Activated CD4-positive, alpha-beta T cell treated with anti-CD3 and anti-CD28 coated beads, Interleukin-2, amount 10 ng/mL, durations not matched to agents 24 days and 14 days (primary cell): ENCODE results near the gene INCENP. TPM values are rescaled to one million over a fixed set of nuclear protein-coding genes. Genes with fewer than 3 reads are reported as not detected.
"Not testable (repeated sequence)": the region's sequence is repeated elsewhere in the genome, so short reads cannot be mapped to it uniquely, and the experiment has no call there.

ENCODE experiments used
- DNase-seq: peaks from one replicate; pipeline ENCODE4 v3.0.0; 2022
- H3K27ac Mint-ChIP-seq: one replicate; pipeline ENCODE4 v1.8.0; 2022; ENCODE audit warnings: mild to moderate bottlenecking, mixed read lengths
- H3K27me3 Mint-ChIP-seq: one replicate; pipeline ENCODE4 v1.8.0; 2022; ENCODE audit warnings: mixed read lengths
- H3K36me3 Mint-ChIP-seq: one replicate; pipeline ENCODE4 v1.8.0; 2022; ENCODE audit warnings: low read depth, mild to moderate bottlenecking, mixed read lengths
- H3K4me1 Mint-ChIP-seq: one replicate; pipeline ENCODE4 v1.8.0; 2021; ENCODE audit warnings: mixed read lengths
- H3K4me3 Mint-ChIP-seq: one replicate; pipeline ENCODE4 v1.8.0; 2022; ENCODE audit warnings: mild to moderate bottlenecking, moderate library complexity, mixed read lengths
- H3K9me3 Mint-ChIP-seq: one replicate; pipeline ENCODE4 v1.8.0; 2021; ENCODE audit warnings: mixed read lengths
- intact Hi-C: fragments of 100-400 bp; cut with micrococcal nuclease; formaldehyde crosslinking; loops from one replicate; pipeline ENCODE4 v1.15.1; 2023
- total RNA-seq: library from RNA; stranded (reverse); gene quantifications from 2 replicates; pipeline ENCODE4 v1.2.3, GENCODE V29; 2022

The INCENP gene
- total RNA-seq, 1 donor from 2014 or later: 102 TPM

DNA sequence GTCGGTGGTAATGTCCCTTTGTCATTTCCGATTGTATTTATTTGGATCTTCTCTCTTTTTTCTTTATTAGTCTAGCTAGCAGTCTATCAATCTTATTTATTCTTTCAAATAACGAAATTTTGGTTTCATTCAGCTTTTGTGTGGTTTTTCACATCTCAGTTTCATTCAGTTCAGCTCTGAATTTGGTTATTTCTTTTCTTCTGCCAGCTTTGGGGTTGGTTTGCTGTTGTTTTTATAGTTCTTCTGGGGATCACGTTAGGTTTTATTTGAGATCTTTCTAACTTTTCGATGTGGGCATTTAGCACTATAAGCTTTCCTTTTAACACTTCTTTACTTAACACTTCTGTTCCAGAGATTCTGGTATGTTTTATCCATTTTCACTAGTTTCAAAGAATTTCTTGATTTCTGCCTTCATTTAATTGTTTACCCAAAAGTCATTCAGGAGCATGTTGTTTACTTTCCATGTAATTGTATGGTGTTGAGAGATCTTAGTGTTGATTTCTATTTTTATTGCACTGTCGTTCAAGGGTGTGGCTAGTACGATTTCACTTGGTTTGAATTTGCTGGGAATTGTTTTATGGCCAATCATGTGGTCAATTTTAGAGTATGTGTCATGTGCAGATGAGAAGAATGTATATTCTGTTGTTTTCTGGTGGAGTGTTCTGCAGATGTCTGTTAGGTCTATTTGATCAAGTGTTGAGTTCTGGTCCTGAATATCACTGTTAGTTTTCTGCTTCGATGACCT lies 58.5 kb downstream of the INCENP start:
- H3K27ac Mint-ChIP-seq: no peak overlapping the region
- intact Hi-C loops: no loop called here
- H3K27me3 Mint-ChIP-seq: peaks cover 16% of the 10 kb centered on the region
- H3K4me1 Mint-ChIP-seq: no peaks in the 10 kb centered on the region
- no peaks in the 10 kb centered on the region for H3K9me3 Mint-ChIP-seq
- DNase-seq: no peak
- H3K4me3 Mint-ChIP-seq: no peak overlapping the region
- no peaks in the 10 kb centered on the region for H3K36me3 Mint-ChIP-seq

DNA sequence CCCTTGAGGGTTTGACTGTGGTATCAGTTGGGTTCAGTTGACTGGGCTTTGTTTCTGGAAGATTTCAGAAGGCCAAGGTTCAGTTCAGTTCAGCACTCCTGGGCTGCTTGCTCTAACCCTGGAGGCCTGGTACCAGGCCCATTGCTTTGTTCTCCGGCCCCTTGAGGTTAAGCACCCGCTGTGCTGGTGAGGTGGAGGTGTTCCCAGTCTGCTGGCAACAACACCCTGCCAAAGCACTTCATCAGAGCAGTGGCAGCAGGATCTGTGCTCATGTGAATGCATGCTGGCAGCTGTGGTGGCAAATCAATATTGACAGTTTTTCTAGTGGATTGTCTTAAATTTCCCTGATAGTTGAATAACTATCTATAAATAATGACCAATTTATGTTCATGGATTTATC lies 62.4 kb downstream of the INCENP start:
- no peaks in the 10 kb centered on the region for H3K36me3 Mint-ChIP-seq
- no peaks in the 10 kb centered on the region for H3K9me3 Mint-ChIP-seq
- no peaks in the 10 kb centered on the region for H3K4me1 Mint-ChIP-seq
- intact Hi-C loops: no loop called here
- peaks cover 17% of the 10 kb centered on the region for H3K27me3 Mint-ChIP-seq
- H3K4me3 Mint-ChIP-seq: no peak overlapping the region
- no peak for DNase-seq
- no peak overlapping the region for H3K27ac Mint-ChIP-seq

DNA sequence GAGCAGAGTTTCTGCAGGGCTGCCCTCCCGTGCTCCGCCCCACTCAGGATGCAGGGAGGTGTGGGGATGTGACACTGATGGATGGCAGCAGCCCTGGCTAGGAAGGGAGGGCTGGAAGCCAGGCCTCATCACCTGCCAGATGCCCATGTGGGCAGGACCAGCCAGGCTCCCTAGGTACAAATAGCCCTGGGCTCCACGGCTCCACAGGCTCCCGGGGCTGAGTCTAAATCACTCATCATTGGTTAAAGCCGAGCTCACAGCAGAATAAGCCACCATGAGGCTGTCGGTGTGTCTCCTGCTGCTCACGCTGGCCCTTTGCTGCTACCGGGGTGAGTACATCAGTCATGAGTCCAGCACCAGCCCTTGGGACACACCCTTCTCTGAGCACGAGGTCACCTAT lies 66.2 kb downstream of the INCENP start, which contains the start of gene SCGB1D1:
Gene SCGB1D1, plus strand, starts transcription at position 206 of the 400 bp plus-strand sequence. Its CDS starts 69 bp downstream, at position 275.
- no peaks in the 10 kb centered on the region for H3K9me3 Mint-ChIP-seq
- H3K4me3 Mint-ChIP-seq: no peak within 1 kb of the TSS
- no peak for DNase-seq
- H3K27ac Mint-ChIP-seq: no peak within 1 kb of the TSS
- no peaks in the 10 kb centered on the region for H3K4me1 Mint-ChIP-seq
- intact Hi-C loops: no loop called here
- H3K27me3 Mint-ChIP-seq: peaks cover 22% of the 10 kb centered on the region
- H3K36me3 Mint-ChIP-seq: no peaks in the 10 kb centered on the region

GRCh38 chr11:62193952-62194351 lies 70.1 kb downstream of the INCENP start:
- H3K9me3 Mint-ChIP-seq: no peaks in the 10 kb centered on the region
- no peaks in the 10 kb centered on the region for H3K36me3 Mint-ChIP-seq
- H3K4me1 Mint-ChIP-seq: no peaks in the 10 kb centered on the region
- peaks cover 26% of the 10 kb centered on the region for H3K27me3 Mint-ChIP-seq
- H3K4me3 Mint-ChIP-seq: no peak overlapping the region
- no peak overlapping the region for H3K27ac Mint-ChIP-seq
- DNase-seq: no peak
- intact Hi-C loops: no loop called here

- not testable (repeated sequence) for H3K4me3 Mint-ChIP-seq, H3K9me3 Mint-ChIP-seq
Observed at GRCh38 chr11:62195010-62195409, 71.2 kb downstream of the INCENP start.

DNA sequence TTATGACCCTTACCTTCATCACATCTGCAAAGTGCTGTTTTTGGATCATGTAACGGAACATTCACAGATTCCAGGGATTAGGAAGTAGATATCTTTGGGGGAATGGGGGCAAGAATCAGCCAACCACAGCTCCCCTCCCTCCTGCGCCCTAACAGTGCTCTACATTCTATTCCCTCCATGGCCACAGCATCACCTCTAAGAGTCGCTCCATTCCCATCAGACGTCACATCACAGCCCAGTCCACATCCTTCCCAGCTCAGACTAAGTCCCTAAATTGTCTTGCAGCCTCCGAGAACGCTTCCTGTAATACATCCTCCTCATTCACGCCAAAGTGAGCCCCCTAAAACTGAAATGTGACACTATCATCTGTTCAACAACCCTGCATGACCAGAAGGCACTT lies 72.1 kb downstream of the INCENP start:
- no peaks in the 10 kb centered on the region for H3K4me1 Mint-ChIP-seq
- H3K9me3 Mint-ChIP-seq: no peaks in the 10 kb centered on the region
- no peak overlapping the region for H3K27ac Mint-ChIP-seq
- no peak for DNase-seq
- intact Hi-C loops: no loop called here
- H3K27me3 Mint-ChIP-seq: peaks cover 34% of the 10 kb centered on the region
- H3K36me3 Mint-ChIP-seq: no peaks in the 10 kb centered on the region
- H3K4me3 Mint-ChIP-seq: no peak overlapping the region

More at GRCh38 chr11:62195010-62195409, 71.2 kb downstream of the INCENP start:
- H3K27ac Mint-ChIP-seq, H3K36me3 Mint-ChIP-seq, DNase-seq, H3K4me1 Mint-ChIP-seq, intact Hi-C loops: not testable (repeated sequence)
- peaks cover 27% of the 10 kb centered on the region for H3K27me3 Mint-ChIP-seq

GRCh38 chr11:62197400-62197799 lies 73.6 kb downstream of the INCENP start:
- H3K36me3 Mint-ChIP-seq, intact Hi-C loops: not testable (repeated sequence)

DNA sequence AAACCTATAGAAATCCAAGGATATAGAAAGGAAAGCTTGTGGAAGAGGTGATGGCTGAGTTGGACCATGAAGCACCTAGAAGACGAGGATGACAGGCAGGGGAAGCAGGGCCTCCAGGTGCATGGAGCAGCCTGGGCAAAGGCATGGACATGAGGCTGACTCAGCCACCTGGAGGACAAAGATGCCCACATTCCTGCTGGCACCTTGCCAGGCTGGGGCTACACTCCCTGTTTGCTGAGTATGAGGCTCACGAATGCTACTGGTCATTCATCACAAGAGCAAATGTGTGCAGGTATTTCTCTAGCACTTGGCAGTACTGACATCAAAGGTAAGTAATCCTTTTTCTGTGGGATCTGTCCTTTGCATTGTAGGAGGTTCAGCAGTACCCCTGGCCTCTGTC lies 77.6 kb downstream of the INCENP start:
- intact Hi-C loops: loop anchor here (10.0 kb wide), 1 partner anchor 307 kb away; the partner anchor contains the start of gene FADS3
- no peak overlapping the region for H3K4me3 Mint-ChIP-seq
- no peaks in the 10 kb centered on the region for H3K36me3 Mint-ChIP-seq
- H3K27ac Mint-ChIP-seq: no peak overlapping the region
- H3K27me3 Mint-ChIP-seq: peaks cover 24% of the 10 kb centered on the region
- H3K4me1 Mint-ChIP-seq: peaks cover 2% of the 10 kb centered on the region
- no peaks in the 10 kb centered on the region for H3K9me3 Mint-ChIP-seq
- DNase-seq: no peak

More at GRCh38 chr11:62197400-62197799, 73.6 kb downstream of the INCENP start:
- H3K9me3 Mint-ChIP-seq, H3K4me1 Mint-ChIP-seq, H3K27ac Mint-ChIP-seq, H3K4me3 Mint-ChIP-seq, DNase-seq: not testable (repeated sequence)
- H3K27me3 Mint-ChIP-seq: peaks cover 40% of the 10 kb centered on the region

Other genes with a start within 250 kb of the INCENP start
- gene FADS3, start 232.5 kb upstream of the INCENP start, total RNA-seq: 13.5 and 15.6 TPM in 2 replicates
- 0.12 and 0.26 TPM in 2 replicates for gene RAB3IL1, start 206.4 kb upstream of the INCENP start, total RNA-seq
- gene BEST1, start 173.7 kb upstream of the INCENP start, total RNA-seq: 0.07 TPM in 1 of 2 replicates, not detected in the other
- gene FTH1, start 156.4 kb upstream of the INCENP start, total RNA-seq: 500 and 515 TPM in 2 replicates
- not detected in 2 replicates for gene SCGB1D1, start 66.2 kb downstream of the INCENP start, total RNA-seq
- not detected in 2 replicates for gene SCGB2A1, start 84.7 kb downstream of the INCENP start, total RNA-seq
- not detected in 2 replicates for gene SCGB1D2, start 118.2 kb downstream of the INCENP start, total RNA-seq
- not detected in 2 replicates for gene SCGB2A2, start 146.1 kb downstream of the INCENP start, total RNA-seq
- gene SCGB1D4, start 175.1 kb downstream of the INCENP start, total RNA-seq: not detected in 2 replicates
- gene ASRGL1, start 213.4 kb downstream of the INCENP start, total RNA-seq: 3.6 and 5.8 TPM in 2 replicates